GM18867 (cell line): ENCODE data around the gene PLEKHG4.

ENCODE experiments used
- ATAC-seq: cut with Tn5 transposase; IDR thresholded peaks from one replicate; pipeline ENCODE4 v1.9.1; 2021; ENCODE audit warnings: mild to moderate bottlenecking, moderate library complexity; ENCODE audit not compliant: unreplicated experiment

Gene PLEKHG4

DNA sequence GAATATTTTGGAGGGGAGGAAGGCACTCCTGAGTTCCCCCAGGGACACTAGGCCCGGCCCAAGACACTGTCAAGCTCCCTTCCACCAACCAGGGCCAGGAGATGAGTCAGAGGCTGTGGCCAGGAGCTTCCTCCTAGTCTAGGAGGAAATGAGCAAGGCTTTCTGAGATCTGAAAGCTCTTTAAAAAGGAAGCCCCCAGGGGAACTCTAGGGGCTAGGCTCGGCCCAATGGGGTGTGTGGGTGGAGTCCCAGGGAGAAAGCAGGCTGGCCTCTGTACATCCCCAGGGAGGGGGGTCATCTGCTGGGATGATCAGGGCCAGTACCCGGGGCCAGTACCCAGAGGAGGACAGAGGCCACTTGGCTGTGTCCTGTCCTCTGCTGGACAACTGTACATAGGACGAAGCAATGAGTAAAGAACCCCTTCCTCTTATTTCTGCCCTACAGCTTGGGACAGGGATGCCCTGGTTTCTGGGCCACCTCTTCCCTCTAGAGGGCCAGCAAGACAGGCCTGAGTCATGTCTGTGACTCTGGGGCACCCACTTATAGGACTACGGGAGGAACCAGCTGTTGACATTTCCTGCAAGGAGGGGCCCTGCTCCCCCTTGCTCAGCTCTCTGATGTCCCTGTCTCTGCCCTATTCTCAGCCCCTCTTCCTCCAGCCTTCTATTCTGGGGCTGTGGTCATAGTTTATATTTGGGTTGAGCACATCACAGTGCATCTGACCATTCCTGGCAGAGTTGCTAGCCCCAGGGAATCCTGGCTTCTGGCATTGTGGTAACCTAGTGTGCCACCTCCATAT is 34.7 kb upstream of the PLEKHG4 start:
- ATAC-seq: peak; percentile 44

DNA sequence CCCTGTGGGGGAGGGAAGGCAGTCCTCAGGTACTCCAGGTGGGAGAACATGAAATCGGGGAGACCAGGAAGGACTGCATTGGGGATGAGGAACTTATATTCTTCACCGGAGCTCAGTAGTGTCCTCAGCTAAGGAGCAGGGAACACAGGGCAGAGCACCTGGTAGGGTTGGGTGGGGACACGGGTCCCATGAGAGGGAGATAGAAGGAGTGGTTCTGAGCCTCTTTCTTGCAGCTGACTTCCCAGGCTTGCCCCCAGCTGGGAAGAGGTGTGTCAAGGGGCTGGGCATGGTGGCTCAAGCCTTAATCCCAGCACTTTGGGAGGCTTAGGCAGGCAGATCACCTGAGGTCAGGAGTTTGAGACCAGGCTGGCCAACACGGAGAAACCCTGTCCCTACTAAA is 34.1 kb upstream of the PLEKHG4 start:
- ATAC-seq: no peak

DNA sequence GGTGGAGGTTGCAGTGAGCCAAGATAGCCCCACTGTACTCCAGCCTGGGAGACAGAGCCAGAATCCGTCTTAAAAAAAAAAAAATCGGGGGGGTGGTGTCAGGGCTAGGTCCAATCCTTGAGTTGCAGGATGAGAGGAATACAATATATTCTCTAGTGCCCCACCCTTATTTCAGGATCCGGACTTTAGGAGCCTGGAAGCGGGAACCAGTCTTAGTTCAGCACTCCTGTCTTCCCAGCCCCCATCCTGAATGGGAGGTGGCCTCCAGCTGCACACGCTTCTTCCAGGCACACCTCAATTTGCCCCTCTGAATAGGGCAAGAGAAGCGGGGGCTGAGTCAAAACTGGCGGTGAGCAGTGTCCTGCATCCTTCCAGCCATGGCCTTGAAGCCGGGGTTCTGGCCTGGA is 33.7 kb upstream of the PLEKHG4 start:
- no peak for ATAC-seq

DNA sequence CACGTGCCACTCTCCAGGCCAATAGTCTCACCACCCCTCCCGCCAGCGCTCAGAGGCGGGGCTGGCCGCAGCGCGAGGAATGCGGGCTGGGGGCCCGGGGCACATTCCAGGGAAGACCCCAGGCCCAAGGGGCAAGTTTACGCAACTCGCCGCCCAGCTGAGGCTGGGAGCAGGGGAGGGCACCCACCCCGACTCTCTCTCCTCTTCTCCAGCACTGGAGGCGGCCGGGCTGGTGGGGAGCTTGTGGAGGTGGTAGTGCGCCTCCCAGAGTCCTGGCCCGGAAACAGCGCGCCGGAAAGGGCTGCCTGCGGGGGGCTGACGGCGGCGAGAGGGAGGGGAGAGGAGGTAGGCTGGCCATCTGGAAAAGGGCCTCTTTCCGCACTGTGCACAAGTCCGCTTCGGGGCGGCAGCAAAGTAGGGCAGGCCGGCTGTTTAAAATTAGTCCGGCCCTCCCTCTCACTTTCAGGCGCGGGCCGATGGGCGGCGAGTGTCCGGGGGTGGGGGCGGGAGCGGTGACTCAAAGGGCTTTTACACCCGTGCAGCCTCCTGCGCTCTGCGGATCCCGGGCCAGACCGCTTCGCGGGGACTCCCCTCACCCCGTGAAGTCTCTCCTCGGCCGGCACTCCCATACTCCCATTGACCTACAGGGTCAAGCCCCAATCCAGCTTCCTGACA is 33.1 kb upstream of the PLEKHG4 start:
- peak; percentile 26 for ATAC-seq

DNA sequence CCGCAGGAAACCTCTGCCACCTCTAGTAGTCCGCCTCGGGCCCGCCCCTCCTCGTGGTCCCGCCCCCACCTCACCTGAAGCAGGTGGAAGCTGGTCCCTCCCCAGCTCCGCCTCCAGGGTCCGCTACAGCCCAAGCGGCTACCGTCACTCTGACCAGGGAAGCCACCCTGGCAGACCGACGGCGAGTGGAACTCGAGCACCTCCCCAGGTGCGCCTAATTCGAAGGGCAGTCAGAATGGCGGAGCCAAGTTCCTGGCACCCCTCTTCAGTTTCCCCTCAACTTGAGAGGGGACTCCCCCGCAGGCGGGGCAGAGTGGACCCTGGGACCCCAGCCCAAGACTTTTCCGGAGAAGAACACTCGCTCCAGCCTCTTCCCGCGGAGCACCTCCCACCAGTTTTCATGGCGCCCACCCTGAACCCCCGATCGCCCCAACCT is 32.6 kb upstream of the PLEKHG4 start:
- ATAC-seq: peak; percentile 13

DNA sequence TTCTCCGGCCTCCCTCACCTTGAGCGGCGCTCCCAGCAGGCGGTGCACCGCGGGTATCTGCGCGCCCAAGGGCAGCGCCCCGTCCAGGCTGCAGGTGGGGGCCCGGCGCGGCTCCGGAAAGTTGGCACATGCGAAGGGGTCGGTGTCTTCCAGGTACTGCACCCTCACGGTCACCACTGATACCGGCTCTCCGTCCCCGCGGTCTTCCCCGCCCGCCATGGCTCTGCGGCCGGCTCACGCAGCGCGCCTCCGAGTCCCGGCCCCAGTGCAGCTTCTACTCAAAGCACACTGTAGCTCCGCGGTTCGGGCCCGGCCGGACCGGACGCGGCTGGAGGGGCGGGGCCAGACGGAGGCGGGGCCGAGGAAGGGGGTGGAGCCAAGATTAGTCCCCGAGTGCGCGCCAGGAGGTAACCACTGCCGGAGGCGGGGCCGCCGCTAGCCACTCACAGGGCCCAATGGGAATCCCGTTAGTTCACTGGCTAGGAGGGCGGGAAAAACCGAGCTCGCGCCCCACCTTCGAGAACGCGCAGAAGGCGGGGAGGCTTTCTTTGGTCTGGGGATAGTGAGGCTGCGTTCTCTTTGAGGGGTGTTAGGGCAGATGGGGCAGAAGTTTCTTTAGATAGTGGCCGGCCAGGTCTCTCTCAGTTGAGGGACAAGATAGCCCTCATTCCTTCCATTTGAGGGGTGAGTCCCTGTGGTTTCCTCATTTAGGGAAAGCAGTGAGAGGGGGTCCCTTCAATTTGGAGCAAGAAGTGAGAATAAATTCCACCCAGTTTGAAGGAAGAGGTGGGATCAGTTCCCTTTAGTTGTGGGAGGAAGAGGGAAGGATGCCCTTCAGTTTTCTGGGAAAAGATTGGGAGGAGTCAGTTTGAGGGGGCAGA is 31.9 kb upstream of the PLEKHG4 start, which contains the start of gene FHOD1:
Gene FHOD1, minus strand, starts transcription at position 290 of the 881 bp plus-strand sequence. Its CDS starts 71 bp downstream, at position 219.
- peak; percentile 47 for ATAC-seq

DNA sequence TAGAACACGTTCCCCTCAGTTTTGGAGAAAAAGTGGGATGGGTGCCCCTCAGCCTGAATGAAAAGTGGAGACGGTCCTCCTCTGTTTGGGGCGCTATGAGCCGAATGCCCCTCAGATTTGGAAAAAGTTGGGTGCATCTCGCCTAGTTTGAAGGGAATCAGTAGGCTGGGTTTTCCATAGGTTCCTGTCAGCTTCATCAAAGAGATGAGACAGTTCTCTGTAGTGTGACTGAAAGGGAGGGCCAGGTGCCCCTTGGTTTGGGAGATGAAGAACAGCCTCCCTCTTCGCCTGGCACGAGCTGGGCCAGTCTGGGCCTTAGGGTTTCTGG is 31.3 kb upstream of the PLEKHG4 start:
- ATAC-seq: no peak

DNA sequence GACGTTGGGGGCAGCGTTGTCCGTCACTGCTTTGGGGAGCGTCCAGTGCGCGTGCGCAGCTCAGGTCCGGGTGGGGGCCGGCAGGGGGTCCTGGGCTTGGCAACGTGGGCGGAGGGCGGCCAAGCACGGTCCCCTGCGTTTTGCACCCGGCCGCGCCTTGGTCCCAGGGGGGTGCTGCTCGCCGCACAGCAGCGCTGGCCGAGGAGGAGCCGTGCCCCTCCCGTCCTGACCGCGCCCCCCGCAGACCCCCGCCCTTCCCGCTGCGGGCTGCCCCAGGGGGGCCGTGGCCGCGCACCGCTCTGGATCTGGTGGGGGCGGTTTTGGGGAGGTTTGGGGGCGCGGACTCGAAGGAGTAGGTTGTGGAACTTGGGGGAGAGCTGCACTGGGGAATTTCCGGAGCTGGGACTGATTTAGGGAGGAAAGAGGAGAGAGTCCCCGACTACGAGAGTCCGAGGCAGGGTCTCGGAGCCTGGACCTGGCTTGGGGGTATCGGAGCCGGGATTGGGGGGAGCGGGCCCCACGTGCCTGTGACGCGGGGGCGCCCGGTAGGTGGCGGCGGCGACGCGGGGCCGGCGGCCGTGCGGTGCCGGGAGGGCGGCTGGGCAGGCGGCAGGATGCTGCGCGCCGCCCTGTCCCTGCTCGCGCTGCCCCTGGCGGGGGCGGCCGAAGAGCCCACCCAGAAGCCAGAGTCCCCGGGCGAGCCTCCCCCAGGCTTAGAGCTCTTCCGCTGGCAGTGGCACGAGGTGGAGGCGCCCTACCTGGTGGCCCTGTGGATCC is 30.7 kb upstream of the PLEKHG4 start, which contains the start of gene SLC9A5:
Gene SLC9A5, plus strand, starts transcription at position 579 of the 777 bp plus-strand sequence. Its CDS starts 36 bp downstream, at position 615.
- no peak for ATAC-seq

DNA sequence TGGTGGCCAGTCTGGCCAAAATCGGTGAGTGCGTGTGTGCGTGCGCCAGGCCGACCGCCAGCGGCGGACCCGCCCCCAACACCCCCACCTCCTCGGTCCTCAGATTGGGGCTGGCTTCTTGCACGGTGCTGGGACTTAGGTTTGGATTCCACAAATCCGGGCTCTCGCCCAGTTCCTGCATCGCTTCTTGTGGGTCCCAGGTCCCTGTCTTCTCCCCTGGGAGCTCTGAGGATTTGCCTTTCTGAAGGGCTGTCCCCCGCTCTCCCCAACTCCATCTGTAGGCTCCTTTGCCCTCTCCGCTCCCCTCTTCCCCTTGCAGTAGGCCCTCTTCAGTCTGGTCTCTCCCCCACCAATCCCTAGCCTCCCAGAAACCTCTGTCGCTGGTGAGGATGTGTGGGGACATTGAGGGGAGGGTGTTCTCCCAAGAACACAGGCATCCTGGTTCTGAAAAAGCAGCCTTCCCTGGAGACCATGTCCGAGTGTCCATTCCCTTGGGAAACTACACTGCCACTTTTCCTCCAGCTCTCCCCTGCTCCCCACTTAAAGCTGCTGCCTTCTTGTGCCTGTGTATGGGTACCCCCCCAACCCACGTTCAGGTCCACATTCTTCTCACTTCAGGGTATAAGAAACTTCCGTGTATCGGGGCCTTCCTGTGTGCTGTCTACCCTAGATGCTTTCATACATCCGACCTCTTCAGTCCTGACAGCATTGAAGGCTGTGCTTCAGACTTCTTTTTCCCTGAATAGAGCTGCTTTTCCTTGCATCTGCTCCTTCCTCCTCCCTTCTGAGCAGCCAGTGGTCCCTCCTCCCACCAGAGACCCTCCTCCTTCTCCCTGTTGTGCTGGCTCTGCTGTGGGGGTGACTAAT is 29.9 kb upstream of the PLEKHG4 start:
- no peak for ATAC-seq

DNA sequence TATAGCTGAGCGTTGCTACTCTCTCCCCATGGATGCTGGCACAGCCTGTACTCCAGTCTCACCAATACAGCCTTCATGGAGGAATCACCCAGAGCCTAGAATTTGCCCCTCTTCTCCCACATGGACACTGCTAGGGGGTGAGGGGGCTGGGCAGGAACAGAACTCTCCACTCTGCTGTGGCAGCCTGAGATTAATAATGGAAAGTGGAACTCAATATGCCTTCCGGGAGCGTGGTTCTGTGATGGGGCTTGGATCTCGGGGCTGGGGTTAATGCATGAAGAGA is 29.3 kb upstream of the PLEKHG4 start:
- no peak for ATAC-seq

DNA sequence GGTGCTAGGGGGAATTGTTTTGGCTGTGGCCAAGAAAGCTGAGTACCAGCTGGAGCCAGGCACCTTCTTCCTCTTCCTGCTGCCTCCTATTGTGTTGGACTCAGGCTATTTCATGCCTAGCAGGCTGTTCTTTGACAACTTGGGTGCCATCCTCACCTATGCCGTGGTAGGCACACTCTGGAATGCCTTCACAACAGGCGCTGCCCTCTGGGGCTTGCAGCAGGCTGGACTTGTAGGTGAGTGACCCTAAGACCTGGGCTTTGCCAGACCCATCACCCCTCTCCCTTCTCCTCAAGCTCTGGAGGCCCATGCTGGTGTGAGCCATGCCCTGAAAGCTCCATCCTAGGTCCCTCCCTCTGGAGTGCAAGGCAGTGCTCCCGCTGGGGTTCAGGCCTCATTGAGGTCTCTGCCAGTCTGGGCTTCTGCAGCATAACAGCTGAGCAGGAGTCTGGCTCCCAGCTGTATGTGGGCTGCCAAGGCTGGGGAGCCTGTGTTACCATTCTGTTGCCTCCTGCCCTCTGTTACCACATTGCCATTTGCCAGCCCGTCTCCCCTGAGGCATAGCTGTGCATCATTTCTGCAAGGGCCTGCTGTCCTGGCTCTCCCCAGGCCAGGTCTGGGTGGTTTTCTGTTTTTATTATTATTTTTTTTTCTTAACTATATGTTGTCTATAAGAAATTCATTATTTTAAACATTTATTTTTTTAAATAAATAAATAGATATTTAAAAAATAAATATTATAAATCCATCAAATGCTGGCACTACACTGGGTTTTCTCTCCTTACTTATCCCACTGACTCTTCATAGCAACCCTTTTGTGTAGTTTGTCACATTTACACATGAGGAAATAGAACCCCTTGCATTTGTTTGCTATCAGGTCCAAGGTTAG is 26.5 kb upstream of the PLEKHG4 start:
- ATAC-seq: no peak

DNA sequence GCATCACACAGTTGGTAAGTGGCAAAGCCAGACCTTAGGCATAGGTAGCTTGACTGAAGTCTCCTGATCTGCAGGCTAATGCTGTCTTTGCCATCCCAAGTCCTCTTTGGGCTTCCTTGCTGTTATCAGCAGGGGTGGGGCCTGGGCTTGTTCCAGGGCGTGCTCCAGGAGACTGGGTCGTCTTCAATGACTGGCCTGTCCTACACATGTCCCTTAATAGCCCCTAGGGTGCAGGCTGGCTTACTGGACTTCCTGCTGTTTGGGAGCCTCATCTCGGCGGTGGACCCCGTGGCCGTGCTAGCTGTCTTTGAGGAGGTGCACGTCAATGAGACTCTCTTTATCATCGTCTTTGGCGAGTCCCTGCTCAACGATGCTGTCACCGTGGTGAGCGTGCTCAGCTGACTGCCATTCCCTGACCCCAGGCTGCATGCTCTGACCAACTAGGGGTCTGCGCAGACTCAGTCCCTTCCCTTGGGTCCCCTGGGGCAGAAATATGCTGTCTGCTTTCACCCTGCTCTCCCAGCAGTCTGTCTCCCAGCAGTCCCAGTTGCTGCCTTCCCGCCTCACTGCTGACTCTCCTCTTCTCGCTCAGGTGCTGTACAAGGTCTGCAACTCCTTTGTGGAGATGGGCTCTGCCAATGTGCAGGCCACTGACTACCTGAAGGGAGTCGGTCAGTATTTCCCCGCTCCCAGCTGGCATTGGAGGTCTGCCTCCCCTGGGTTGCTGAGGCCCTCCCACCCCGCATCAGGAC is 24.4 kb upstream of the PLEKHG4 start:
- no peak for ATAC-seq

DNA sequence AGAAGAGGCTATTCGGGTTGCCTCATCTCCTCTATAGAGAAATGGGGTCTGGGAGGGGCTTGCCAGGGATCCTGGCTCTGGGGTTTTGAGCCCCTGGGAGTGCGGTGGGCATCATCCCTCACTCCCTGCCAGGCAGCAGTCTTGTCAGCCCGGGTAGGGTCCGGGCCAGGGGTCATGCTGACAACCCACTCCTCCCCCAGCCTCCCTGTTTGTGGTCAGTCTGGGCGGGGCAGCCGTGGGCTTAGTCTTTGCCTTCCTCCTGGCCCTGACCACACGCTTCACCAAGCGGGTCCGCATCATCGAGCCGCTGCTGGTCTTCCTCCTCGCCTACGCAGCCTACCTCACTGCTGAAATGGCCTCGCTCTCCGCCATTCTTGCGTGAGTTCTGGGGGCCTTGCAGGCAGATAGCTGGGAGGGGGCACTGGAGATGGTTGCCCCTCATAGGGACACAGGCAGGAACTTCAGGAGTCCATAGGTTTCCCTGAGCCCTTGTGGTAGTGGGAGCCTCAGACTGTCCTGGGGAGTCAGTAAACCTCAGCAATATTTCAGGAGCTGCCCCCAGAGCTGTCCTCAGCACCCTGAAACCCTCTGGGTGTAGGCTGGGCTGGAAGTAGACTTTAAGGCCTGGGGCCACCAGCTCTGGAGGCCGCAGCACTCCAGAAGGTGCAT is 23.6 kb upstream of the PLEKHG4 start:
- ATAC-seq: no peak

DNA sequence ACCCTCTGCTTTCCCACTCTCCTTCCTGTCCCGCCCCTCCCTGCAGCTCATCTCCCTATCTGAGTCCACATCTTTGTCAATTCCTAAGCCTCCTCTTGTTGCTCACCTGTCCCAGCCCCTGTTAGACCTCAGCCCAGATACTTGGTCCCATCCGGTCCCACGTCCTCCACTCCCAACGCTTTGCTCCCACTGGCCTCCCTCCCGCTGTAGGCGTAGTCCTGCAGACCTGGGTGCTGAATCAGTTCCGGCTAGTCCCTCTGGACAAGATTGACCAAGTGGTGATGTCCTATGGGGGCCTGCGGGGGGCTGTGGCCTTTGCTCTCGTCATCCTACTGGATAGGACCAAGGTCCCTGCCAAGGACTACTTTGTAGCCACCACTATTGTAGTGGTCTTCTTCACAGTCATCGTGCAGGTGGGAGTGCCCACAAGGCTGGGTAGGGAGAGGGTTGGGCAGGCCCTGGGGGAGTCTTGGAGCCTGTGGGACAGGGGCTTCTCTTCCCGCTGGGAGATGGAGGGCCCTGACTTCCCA is 22.6 kb upstream of the PLEKHG4 start:
- ATAC-seq: no peak

DNA sequence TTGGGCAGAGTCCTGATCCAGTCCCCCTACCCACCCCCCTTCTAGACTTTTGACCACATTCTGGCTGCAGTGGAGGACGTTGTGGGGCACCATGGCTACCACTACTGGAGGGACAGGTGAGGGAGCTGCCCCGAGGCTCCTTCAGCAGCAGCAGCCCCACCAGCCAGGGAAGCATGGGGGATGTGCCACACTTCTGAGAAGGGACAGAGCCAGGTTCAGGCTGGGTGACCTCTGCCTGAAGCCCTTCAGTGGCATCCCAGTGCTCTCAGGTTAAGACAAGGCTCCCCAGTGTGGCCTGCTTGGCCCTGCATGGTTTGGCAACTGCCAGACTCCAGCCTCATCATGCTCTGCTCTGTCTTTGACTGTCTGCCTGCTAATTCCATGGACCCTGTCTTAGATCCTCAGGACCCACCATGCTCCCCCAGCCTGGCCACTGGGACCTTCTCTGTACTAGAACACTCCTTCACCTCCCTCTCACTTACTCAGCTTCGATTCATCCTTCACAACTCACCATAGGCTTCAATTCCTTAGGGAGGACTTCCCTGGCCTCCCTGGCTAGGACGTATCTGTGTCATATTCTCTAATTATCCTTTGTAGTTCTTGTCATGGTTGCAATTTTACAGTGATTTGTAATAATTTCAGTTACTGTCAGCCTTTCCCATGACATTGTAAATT is 21.7 kb upstream of the PLEKHG4 start:
- no peak for ATAC-seq

DNA sequence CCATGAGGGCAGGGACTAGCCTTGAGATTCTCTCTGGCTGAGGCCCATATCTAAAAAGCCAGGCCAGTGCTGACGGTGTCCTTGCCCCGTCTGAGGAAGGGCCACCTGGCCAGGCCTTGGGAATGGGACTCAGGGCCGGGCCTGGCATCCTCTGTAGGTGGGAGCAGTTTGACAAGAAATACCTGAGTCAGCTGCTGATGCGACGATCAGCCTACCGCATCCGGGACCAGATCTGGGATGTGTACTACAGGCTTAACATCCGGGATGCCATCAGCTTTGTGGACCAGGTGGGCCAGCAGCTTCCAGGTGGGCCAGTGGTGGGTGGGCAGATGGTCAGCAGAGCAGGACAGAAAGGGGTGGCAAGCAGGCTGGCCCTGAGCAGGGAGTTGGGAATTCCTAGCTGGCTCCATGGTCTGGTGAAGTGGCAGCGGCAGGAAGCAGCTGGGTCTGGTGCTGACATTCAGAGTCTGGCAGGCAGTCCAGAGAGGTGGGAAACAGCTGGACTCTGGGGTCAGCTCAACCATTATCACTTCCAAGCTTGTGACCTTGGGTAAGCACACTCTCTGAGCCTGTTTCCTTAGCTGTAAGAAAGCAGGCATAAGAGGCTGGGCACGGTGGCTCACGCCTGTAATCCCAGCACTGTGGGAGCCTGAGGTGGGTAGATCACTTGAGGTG is 21.0 kb upstream of the PLEKHG4 start:
- ATAC-seq: no peak
